ENCODE data around the gene CDK14. TPM values are rescaled to one million over a fixed set of nuclear protein-coding genes. Genes with fewer than 3 reads are reported as not detected.
A peak's percentile ranks its signal among the peaks of the same experiment; 100 is the strongest.
"Not testable (repeated sequence)": the region's sequence is repeated elsewhere in the genome, so short reads cannot be mapped to it uniquely, and the experiment has no call there.

Gene CDK14
- total RNA-seq, 4 donors from 2014 or later: 22.2 to 36.3 (median 28.6) TPM

DNA sequence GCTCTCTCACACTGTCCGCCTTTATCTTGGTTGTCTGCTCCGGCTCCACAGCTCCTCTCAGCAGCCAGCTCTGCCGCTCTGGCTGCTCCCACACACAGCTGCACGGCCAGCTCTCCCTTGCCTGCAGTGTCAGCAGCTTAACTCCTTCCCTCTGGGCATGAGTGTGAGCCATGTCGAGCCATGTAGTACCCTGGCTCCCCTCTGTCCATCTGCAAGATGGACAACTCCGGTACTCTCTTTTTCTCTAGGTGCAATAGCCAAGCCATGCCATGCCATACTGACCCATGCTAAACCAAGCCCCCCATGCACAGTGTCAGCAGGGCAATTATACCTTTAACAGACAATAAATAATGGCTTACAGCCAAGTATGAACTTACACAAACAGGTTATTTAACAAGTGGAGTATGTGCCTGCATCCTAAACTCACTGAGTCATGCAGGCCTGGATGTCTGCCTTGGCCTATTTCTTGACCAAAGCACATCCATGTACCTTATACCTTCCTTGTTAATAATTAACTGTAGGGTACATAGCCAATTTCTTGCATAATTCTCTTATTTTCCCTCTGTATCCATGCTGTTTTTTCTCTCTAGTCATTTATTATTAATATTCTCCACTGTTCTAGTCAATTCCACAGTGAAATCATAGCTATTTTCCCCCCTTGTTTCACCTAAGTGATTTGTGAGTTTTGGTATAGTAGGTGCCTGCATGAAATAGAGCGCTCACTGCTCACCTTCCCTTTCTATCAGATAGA is 170.9 kb downstream of the CDK14 start:
- 48 to 63% methylated on average over 7 of the region's 7 CpGs for WGBS, 2 donors
- Histone ChIP-seq H3K36me3 (peaks cover 0 to 9% (median 0%) of the 10 kb centered on the region in 3 donors), H3K4me1 (peaks cover 0 to 6% (median 2%) of the 10 kb centered on the region in 4 donors), H3K9me3 (peaks cover 0 to 4% (median 0%) of the 10 kb centered on the region in 4 donors), H3K4me3 (no peak overlapping the region), H3K27me3 (no peaks in the 10 kb centered on the region), H3K27ac (peak overlapping the region in 1 of 4 donors; percentile 42)
- TF ChIP-seq POLR2A (IDR thresholded peaks at IDR 0.05) (no peak), EP300 (IDR thresholded peaks at IDR 0.05) (no peak)
- TF ChIP-seq, protein P1, sequence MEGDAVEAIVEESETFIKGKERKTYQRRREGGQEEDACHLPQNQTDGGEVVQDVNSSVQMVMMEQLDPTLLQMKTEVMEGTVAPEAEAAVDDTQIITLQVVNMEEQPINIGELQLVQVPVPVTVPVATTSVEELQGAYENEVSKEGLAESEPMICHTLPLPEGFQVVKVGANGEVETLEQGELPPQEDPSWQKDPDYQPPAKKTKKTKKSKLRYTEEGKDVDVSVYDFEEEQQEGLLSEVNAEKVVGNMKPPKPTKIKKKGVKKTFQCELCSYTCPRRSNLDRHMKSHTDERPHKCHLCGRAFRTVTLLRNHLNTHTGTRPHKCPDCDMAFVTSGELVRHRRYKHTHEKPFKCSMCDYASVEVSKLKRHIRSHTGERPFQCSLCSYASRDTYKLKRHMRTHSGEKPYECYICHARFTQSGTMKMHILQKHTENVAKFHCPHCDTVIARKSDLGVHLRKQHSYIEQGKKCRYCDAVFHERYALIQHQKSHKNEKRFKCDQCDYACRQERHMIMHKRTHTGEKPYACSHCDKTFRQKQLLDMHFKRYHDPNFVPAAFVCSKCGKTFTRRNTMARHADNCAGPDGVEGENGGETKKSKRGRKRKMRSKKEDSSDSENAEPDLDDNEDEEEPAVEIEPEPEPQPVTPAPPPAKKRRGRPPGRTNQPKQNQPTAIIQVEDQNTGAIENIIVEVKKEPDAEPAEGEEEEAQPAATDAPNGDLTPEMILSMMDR (IDR thresholded peaks at IDR 0.05): no peak
- no peak for DNase-seq (ENCODE audit: low spot score in 2 of 2)

DNA sequence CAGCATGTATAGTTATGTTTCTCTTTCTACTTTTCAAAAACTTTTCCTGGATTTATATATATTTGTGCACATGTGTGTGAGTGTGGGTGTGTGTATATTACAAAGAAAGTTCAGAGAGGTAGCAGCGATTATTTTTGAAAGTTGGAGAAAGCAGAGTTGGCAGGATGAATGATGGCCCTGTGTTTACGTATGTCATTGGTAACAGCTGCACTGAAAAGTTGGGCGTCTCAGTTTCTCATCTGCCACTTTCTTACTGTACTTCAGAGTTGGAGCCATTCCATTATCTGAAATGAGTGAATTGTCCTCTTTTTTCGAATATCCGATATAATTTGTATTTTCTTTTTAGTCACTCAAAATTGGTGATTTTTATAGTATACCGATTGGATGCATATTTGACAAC is 172.2 kb downstream of the CDK14 start:
- Histone ChIP-seq H3K27ac (no peak overlapping the region), H3K36me3 (peaks cover 0 to 9% (median 0%) of the 10 kb centered on the region in 3 donors), H3K4me3 (no peak overlapping the region), H3K9me3 (peaks cover 0 to 4% (median 0%) of the 10 kb centered on the region in 4 donors), H3K27me3 (no peaks in the 10 kb centered on the region), H3K4me1 (peaks cover 0 to 6% (median 2%) of the 10 kb centered on the region in 4 donors)
- 77 to 86% methylated on average over 6 of the region's 6 CpGs for WGBS, 2 donors
- no peak for DNase-seq (ENCODE audit: low spot score in 2 of 2)
- TF ChIP-seq EP300 (IDR thresholded peaks at IDR 0.05) (no peak), POLR2A (IDR thresholded peaks at IDR 0.05) (no peak)
- TF ChIP-seq, protein P1 (IDR thresholded peaks at IDR 0.05): no peak

DNA sequence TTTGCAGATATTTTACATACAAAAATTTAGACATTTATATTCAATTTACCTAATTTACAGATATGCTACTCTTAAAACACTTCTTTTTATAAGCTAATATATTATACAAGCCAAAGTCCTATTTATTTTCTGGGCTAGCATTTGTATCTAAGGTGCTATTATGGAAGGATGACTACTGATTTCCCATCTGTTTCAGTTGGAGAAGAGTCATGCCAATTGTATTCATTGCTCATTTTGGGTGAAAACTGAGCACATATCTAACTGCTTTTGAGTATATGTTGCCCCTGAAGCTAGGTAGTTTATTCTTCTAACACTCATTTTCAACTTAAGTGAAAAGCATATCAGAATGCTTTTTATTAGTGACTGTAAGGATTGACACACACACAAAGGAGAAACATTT is 172.9 kb downstream of the CDK14 start:
- Histone ChIP-seq H3K27ac (no peak overlapping the region), H3K36me3 (peaks cover 0 to 9% (median 0%) of the 10 kb centered on the region in 3 donors), H3K9me3 (peaks cover 0 to 4% (median 0%) of the 10 kb centered on the region in 4 donors), H3K27me3 (no peaks in the 10 kb centered on the region), H3K4me1 (peaks cover 0 to 6% (median 2%) of the 10 kb centered on the region in 4 donors), H3K4me3 (no peak overlapping the region)
- DNase-seq (ENCODE audit: low spot score in 2 of 2): no peak
- TF ChIP-seq EP300 (IDR thresholded peaks at IDR 0.05): no peak
- TF ChIP-seq, protein P1 (IDR thresholded peaks at IDR 0.05): no peak
- TF ChIP-seq POLR2A (IDR thresholded peaks at IDR 0.05): no peak

DNA sequence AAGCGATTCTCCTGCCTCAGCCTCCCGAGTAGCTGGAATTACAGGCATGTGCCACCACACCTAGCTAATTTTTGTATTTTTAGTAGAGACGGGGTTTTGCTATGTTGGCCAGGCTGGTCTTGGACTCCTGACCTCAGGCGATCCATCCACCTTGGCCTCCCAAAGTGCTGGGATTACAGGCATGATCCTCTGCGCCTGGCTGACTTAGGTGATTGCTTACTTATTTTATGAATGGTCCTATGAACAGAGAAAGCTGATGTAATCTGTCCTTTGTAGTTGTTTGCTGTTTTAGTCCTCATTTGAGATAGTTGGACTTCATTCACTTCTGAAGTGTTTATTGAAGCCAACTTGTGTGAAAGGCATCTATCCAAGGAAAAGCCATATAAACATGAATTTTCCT is 173.4 kb downstream of the CDK14 start:
- H3K9me3 ChIP-seq; H3K36me3 ChIP-seq; DNase-seq (ENCODE audit: low spot score in 2 of 2); H3K27me3 ChIP-seq; H3K27ac ChIP-seq; H3K4me3 ChIP-seq; H3K4me1 ChIP-seq: not testable (repeated sequence)
- WGBS, 2 donors: 82 to 93% methylated on average over 5 of the region's 5 CpGs

DNA sequence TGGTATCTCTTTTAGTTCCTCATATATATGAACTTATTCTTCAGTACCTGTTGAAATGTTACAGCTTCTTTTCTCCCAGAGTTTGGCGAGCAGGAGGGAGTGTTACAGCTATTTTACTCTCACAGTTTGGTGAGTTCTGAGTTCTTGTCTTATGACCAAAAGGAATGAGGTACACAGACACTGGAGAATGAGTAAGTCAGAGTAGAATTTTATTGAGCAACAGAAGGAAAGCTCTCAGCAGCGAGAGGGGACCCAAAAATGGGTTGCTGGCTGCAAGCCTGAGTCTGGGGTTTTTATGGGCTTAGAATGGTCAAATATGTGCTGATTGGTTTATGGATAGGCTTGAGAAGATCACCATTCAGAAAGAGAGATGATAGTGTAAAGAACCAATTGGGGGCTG is 175.2 kb downstream of the CDK14 start:
- no peak for DNase-seq (ENCODE audit: low spot score in 2 of 2)
- H3K36me3 ChIP-seq: peaks cover 0 to 9% (median 0%) of the 10 kb centered on the region in 3 donors
- WGBS, 2 donors: 93 to 96% methylated on average over 2 of the region's 2 CpGs
- peaks cover 0 to 11% (median 3%) of the 10 kb centered on the region in 4 donors for H3K4me1 ChIP-seq
- TF ChIP-seq EP300 (IDR thresholded peaks at IDR 0.05): no peak
- TF ChIP-seq, protein P1 (IDR thresholded peaks at IDR 0.05): no peak
- TF ChIP-seq POLR2A (IDR thresholded peaks at IDR 0.05): no peak
- H3K27ac ChIP-seq: no peak overlapping the region
- peaks cover 0 to 4% (median 0%) of the 10 kb centered on the region in 4 donors for H3K9me3 ChIP-seq
- no peaks in the 10 kb centered on the region for H3K27me3 ChIP-seq
- no peak overlapping the region for H3K4me3 ChIP-seq
